ENCODE results near the gene CSTPP1. TPM values are rescaled to one million over a fixed set of nuclear protein-coding genes. Genes with fewer than 3 reads are reported as not detected.
A peak's percentile ranks its signal among the peaks of the same experiment; 100 is the strongest.

The CSTPP1 gene
- polyA plus RNA-seq, 1 donor from 2014 or later: 46.4 TPM

GRCh38 chr11:47160753-47161133, 224.2 kb downstream of the CSTPP1 start:
- no peaks in the 10 kb centered on the region for H3K79me2 ChIP-seq (replicated peaks; ENCODE audit: insufficient read depth, low read length)
- TF ChIP-seq EZH2 (IDR thresholded peaks at IDR 0.05; ENCODE audit: borderline replicate concordance, insufficient read depth, low read length, poor library complexity, severe bottlenecking) (no peak), SMC3 (conservative IDR thresholded peaks at IDR 0.05; ENCODE audit: poor library complexity) (no peak), EP300 (conservative IDR thresholded peaks at IDR 0.05; ENCODE audit: poor library complexity, severe bottlenecking) (no peak), REST (IDR thresholded peaks at IDR 0.05; ENCODE audit: borderline replicate concordance) (no peak), POLR2AphosphoS5 (IDR thresholded peaks at IDR 0.05) (no peak), MXI1 (conservative IDR thresholded peaks at IDR 0.05; ENCODE audit: poor library complexity, severe bottlenecking) (no peak), RAD21 (conservative IDR thresholded peaks at IDR 0.05) (no peak), TAF1 (IDR thresholded peaks at IDR 0.05; ENCODE audit: low read depth) (no peak)
- TF ChIP-seq, protein P1, sequence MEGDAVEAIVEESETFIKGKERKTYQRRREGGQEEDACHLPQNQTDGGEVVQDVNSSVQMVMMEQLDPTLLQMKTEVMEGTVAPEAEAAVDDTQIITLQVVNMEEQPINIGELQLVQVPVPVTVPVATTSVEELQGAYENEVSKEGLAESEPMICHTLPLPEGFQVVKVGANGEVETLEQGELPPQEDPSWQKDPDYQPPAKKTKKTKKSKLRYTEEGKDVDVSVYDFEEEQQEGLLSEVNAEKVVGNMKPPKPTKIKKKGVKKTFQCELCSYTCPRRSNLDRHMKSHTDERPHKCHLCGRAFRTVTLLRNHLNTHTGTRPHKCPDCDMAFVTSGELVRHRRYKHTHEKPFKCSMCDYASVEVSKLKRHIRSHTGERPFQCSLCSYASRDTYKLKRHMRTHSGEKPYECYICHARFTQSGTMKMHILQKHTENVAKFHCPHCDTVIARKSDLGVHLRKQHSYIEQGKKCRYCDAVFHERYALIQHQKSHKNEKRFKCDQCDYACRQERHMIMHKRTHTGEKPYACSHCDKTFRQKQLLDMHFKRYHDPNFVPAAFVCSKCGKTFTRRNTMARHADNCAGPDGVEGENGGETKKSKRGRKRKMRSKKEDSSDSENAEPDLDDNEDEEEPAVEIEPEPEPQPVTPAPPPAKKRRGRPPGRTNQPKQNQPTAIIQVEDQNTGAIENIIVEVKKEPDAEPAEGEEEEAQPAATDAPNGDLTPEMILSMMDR (IDR thresholded peaks at IDR 0.05; ENCODE audit: poor library complexity, severe bottlenecking): no peak
- no peaks in the 10 kb centered on the region for H4K20me1 ChIP-seq (ENCODE audit: insufficient read depth)
- H2AFZ ChIP-seq (ENCODE audit: low read depth, low read length): no peak overlapping the region
- H3K4me3 ChIP-seq (ENCODE audit: low read length): no peak overlapping the region
- H3K27me3 ChIP-seq (ENCODE audit: insufficient read depth, low read depth, low read length): no peaks in the 10 kb centered on the region
- no peaks in the 10 kb centered on the region for H3K36me3 ChIP-seq (ENCODE audit: insufficient read depth, low read length)
- no peaks in the 10 kb centered on the region for H3K9me3 ChIP-seq (ENCODE audit: low read length)
- no peak overlapping the region for H3K27ac ChIP-seq (ENCODE audit: low read length)
- no peak overlapping the region for H3K4me2 ChIP-seq (ENCODE audit: low read length)
- no peaks in the 10 kb centered on the region for H3K9me2 ChIP-seq (ENCODE audit: insufficient read depth, low read length)
- H3K9ac ChIP-seq (ENCODE audit: low read length): no peak overlapping the region
- H3F3A ChIP-seq (ENCODE audit: insufficient read depth, low read length, poor library complexity, severe bottlenecking): no peaks in the 10 kb centered on the region

- Histone ChIP-seq H3K4me3 (ENCODE audit: low read length) (no peak overlapping the region), H3F3A (ENCODE audit: insufficient read depth, low read length, poor library complexity, severe bottlenecking) (no peaks in the 10 kb centered on the region), H3K27ac (ENCODE audit: low read length) (no peak overlapping the region), H2AFZ (ENCODE audit: low read depth, low read length) (no peak overlapping the region), H3K9me3 (ENCODE audit: low read length) (no peaks in the 10 kb centered on the region), H3K36me3 (ENCODE audit: insufficient read depth, low read length) (no peaks in the 10 kb centered on the region), H3K27me3 (ENCODE audit: insufficient read depth, low read depth, low read length) (no peaks in the 10 kb centered on the region), H4K20me1 (ENCODE audit: insufficient read depth) (no peaks in the 10 kb centered on the region), H3K79me2 (replicated peaks; ENCODE audit: insufficient read depth, low read length) (no peaks in the 10 kb centered on the region), H3K9me2 (ENCODE audit: insufficient read depth, low read length) (no peaks in the 10 kb centered on the region), H3K4me2 (ENCODE audit: low read length) (no peak overlapping the region), H3K9ac (ENCODE audit: low read length) (no peak overlapping the region)
- no peak for TF ChIP-seq REST (IDR thresholded peaks at IDR 0.05; ENCODE audit: borderline replicate concordance)
- peak; percentile 36 for TF ChIP-seq RAD21 (conservative IDR thresholded peaks at IDR 0.05)
- TF ChIP-seq POLR2AphosphoS5 (IDR thresholded peaks at IDR 0.05): peak; percentile 3
- TF ChIP-seq, protein P1 (IDR thresholded peaks at IDR 0.05; ENCODE audit: poor library complexity, severe bottlenecking): peak; percentile 64
- TF ChIP-seq MXI1 (conservative IDR thresholded peaks at IDR 0.05; ENCODE audit: poor library complexity, severe bottlenecking): no peak
- no peak for TF ChIP-seq TAF1 (IDR thresholded peaks at IDR 0.05; ENCODE audit: low read depth)
- TF ChIP-seq SMC3 (conservative IDR thresholded peaks at IDR 0.05; ENCODE audit: poor library complexity): peak; percentile 46
- no peak for TF ChIP-seq EP300 (conservative IDR thresholded peaks at IDR 0.05; ENCODE audit: poor library complexity, severe bottlenecking)
- TF ChIP-seq EZH2 (IDR thresholded peaks at IDR 0.05; ENCODE audit: borderline replicate concordance, insufficient read depth, low read length, poor library complexity, severe bottlenecking): no peak
These were observed 224.7 kb downstream of the CSTPP1 start for GRCh38 chr11:47161134-47161854.
